Neural cell (in vitro differentiated cells): Measurements from ENCODE around the gene CCDC112. TPM values are rescaled to one million over a fixed set of nuclear protein-coding genes. Genes with fewer than 3 reads are reported as not detected.

Experiments used
- H2AFZ ChIP-seq: fragments of 200-600, 300-800 bp; sonication (generic), shearing (Covaris generic); 2 replicates; pipeline ENCODE4 v1.6.0; 2014; ENCODE audit warnings: low read depth, mild to moderate bottlenecking, antibody characterized with exemption, low read length, moderate library complexity
- H3F3A ChIP-seq: fragments of 200-600 bp; shearing (Covaris generic); 2 replicates; pipeline ENCODE4 v1.6.1; 2016; ENCODE audit warnings: mild to moderate bottlenecking, moderate library complexity, mixed read lengths, antibody characterized with exemption, low read length; ENCODE audit not compliant: insufficient read depth, poor library complexity, severe bottlenecking
- H3K27ac ChIP-seq: fragments of 200-600, 300-800 bp; sonication (generic), shearing (Covaris generic); 2 replicates; pipeline ENCODE4 v1.5.1; 2014; ENCODE audit warnings: mild to moderate bottlenecking, low read length, moderate library complexity
- H3K27me3 ChIP-seq: fragments of 300-800, 200-600 bp; sonication (generic), shearing (Covaris generic); 2 replicates; pipeline ENCODE4 v1.6.0; 2014; ENCODE audit warnings: mild to moderate bottlenecking, low read depth, low read length, moderate library complexity; ENCODE audit not compliant: insufficient read depth
- H3K36me3 ChIP-seq: fragments of 300-800, 200-600 bp; sonication (generic), shearing (Covaris generic); 2 replicates; pipeline ENCODE4 v1.5.1; 2014; ENCODE audit warnings: mild to moderate bottlenecking, antibody characterized with exemption, low read length, moderate library complexity; ENCODE audit not compliant: insufficient read depth
- H3K4me2 ChIP-seq: fragments of 300-800, 200-600 bp; sonication (generic), shearing (Covaris generic); 2 replicates; pipeline ENCODE4 v1.6.0; 2014; ENCODE audit warnings: mild to moderate bottlenecking, low read length
- H3K4me3 ChIP-seq: fragments of 300-800, 200-600 bp; sonication (generic), shearing (Covaris generic); 2 replicates; pipeline ENCODE4 v1.5.1; 2014; ENCODE audit warnings: mild to moderate bottlenecking, low read length, moderate library complexity
- H3K79me2 ChIP-seq: fragments of 200-600 bp; shearing (Covaris generic); replicated peaks from 2 replicates; pipeline ENCODE4 v1.6.0; 2014; ENCODE audit warnings: mild to moderate bottlenecking, low read length, moderate library complexity; ENCODE audit not compliant: insufficient read depth
- H3K9ac ChIP-seq: fragments of 300-800, 200-600 bp; sonication (generic), shearing (Covaris generic); 2 replicates; pipeline ENCODE4 v1.6.1; 2016; ENCODE audit warnings: mild to moderate bottlenecking, low read length, mixed read lengths
- H3K9me2 ChIP-seq: fragments of 200-600 bp; shearing (Covaris generic); 2 replicates; pipeline ENCODE4 v1.6.1; 2016; ENCODE audit warnings: mild to moderate bottlenecking, low read length, mixed read lengths; ENCODE audit not compliant: insufficient read depth
- H3K9me3 ChIP-seq: fragments of 200-600, 300-800 bp; sonication (generic), shearing (Covaris generic); 2 replicates; pipeline ENCODE4 v1.6.1; 2016; ENCODE audit warnings: mild to moderate bottlenecking, mixed run types, low read length, moderate library complexity, mixed read lengths
- H4K20me1 ChIP-seq: fragments of 200-600 bp; shearing (Covaris generic); 2 replicates; pipeline ENCODE4 v1.6.1; 2016; ENCODE audit warnings: mild to moderate bottlenecking, mixed run types; ENCODE audit not compliant: insufficient read depth
- EP300 ChIP-seq: fragments of 450-650 bp; conservative IDR thresholded peaks from 2 replicates; pipeline ENCODE4 v1.6.1; 2014; ENCODE audit warnings: antibody characterized with exemption, mild to moderate bottlenecking, moderate library complexity; ENCODE audit not compliant: poor library complexity, severe bottlenecking
- EZH2 ChIP-seq: fragments of 200-600, 300-800 bp; shearing (Covaris generic), sonication (generic); IDR thresholded peaks from 2 replicates; pipeline ENCODE4 v1.6.1; 2014; ENCODE audit warnings: antibody characterized with exemption, low read length, borderline replicate concordance, mild to moderate bottlenecking; ENCODE audit not compliant: insufficient read depth, poor library complexity, severe bottlenecking
- MXI1 ChIP-seq: fragments of 450-650 bp; conservative IDR thresholded peaks from 2 replicates; pipeline ENCODE4 v1.6.1; 2014; ENCODE audit warnings: antibody characterized with exemption, mild to moderate bottlenecking; ENCODE audit not compliant: poor library complexity, severe bottlenecking
- RAD21 ChIP-seq: fragments of 450-650 bp; conservative IDR thresholded peaks from 2 replicates; pipeline ENCODE4 v1.6.1; 2014; ENCODE audit warnings: antibody characterized with exemption, mild to moderate bottlenecking, moderate library complexity
- REST ChIP-seq: IDR thresholded peaks from 2 replicates; pipeline ENCODE4 v1.6.1; 2012; ENCODE audit warnings: borderline replicate concordance
- SMC3 ChIP-seq: fragments of 450-650 bp; conservative IDR thresholded peaks from 2 replicates; pipeline ENCODE4 v1.6.1; 2014; ENCODE audit warnings: antibody characterized with exemption, mild to moderate bottlenecking, moderate library complexity; ENCODE audit not compliant: poor library complexity
- TAF1 ChIP-seq: IDR thresholded peaks from 2 replicates; pipeline ENCODE4 v1.6.1; 2012; ENCODE audit warnings: low read depth
- polyA plus RNA-seq: library from polyadenylated mRNA; depleted of rRNA; stranded (reverse); fragments of >200 nt; gene quantifications from 2 replicates; pipeline ENCODE4 v1.2.3, GENCODE V29; 2014
- small RNA-seq, 3 experiments: library from RNA; depleted of rRNA; stranded (forward); fragments of <200 nt; gene quantifications; one replicate each; pipeline ENCODE3, GENCODE V24; 2012

Gene CCDC112
- polyA plus RNA-seq, 1 donor from 2014 or later, result 76.7 TPM

GRCh38 chr5:115227281-115227680, 69.2 kb downstream of the CCDC112 start:
- TF ChIP-seq MXI1 (no peak), SMC3 (no peak), RAD21 (no peak), EP300 (no peak), TAF1 (no peak), EZH2 (no peak), REST (no peak)
- no peaks in the 10 kb centered on the region for H3K79me2 ChIP-seq
- no peak overlapping the region for H3K27ac ChIP-seq
- no peak overlapping the region for H2AFZ ChIP-seq
- H4K20me1 ChIP-seq, result no peaks in the 10 kb centered on the region
- H3K9me2 ChIP-seq, result no peaks in the 10 kb centered on the region
- H3K9me3 ChIP-seq, result no peaks in the 10 kb centered on the region
- no peak overlapping the region for H3K4me2 ChIP-seq
- no peaks in the 10 kb centered on the region for H3K27me3 ChIP-seq
- no peaks in the 10 kb centered on the region for H3K36me3 ChIP-seq
- no peak overlapping the region for H3K4me3 ChIP-seq
- no peaks in the 10 kb centered on the region for H3F3A ChIP-seq
- no peak overlapping the region for H3K9ac ChIP-seq

Small RNAs within 50 kb of the gene (small RNA-seq; reads per million reads assigned to genes)
- gene HMGN1P15, result 0 reads per million in 3 experiments

Other genes starting within 250 kb of the CCDC112 start
- 105 and 122 TPM in 2 replicates for gene TRIM36, start 126.7 kb downstream of the CCDC112 start, polyA plus RNA-seq
- 5.6 and 6.6 TPM in 2 replicates for gene PGGT1B, start 33.8 kb downstream of the CCDC112 start, polyA plus RNA-seq
- gene FEM1C, start 248.1 kb upstream of the CCDC112 start, polyA plus RNA-seq, result 15.1 and 16.4 TPM in 2 replicates